ENCODE results near the gene VGLL2.

DNA sequence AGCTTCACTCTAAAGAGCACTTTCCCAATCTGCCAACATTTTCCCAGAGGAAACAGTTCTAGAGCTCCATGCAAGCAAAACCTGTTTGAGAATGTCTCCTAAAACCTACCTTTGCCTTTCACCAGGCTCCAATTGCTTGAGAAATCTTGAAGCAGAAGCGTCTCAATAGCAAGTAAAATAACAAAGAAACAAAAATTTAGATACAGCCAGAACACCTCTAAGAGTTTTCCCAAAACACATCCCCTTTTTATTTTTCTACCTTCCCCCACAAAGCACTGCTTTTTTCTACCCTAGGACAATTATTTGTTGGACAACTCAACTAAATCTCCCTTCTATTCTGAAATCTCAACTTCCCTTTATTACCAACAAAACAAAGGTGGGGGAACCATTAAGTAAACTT is 3.6 kb downstream of the VGLL2 start:
- TF ChIP-seq, protein P1, sequence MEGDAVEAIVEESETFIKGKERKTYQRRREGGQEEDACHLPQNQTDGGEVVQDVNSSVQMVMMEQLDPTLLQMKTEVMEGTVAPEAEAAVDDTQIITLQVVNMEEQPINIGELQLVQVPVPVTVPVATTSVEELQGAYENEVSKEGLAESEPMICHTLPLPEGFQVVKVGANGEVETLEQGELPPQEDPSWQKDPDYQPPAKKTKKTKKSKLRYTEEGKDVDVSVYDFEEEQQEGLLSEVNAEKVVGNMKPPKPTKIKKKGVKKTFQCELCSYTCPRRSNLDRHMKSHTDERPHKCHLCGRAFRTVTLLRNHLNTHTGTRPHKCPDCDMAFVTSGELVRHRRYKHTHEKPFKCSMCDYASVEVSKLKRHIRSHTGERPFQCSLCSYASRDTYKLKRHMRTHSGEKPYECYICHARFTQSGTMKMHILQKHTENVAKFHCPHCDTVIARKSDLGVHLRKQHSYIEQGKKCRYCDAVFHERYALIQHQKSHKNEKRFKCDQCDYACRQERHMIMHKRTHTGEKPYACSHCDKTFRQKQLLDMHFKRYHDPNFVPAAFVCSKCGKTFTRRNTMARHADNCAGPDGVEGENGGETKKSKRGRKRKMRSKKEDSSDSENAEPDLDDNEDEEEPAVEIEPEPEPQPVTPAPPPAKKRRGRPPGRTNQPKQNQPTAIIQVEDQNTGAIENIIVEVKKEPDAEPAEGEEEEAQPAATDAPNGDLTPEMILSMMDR (IDR thresholded peaks at IDR 0.05; ENCODE audit: extremely low read depth in 1 of 2, insufficient read depth in 1 of 2, low read depth in 1 of 2, low read length in 2 of 2), result no peak
- TF ChIP-seq EZH2 (IDR thresholded peaks at IDR 0.05; ENCODE audit: borderline replicate concordance, low read depth, low read length, severe bottlenecking), result no peak
- no peak for TF ChIP-seq JUN (IDR thresholded peaks at IDR 0.05; ENCODE audit: borderline replicate concordance, insufficient read depth, insufficient read length, low read depth)
- no peak for TF ChIP-seq POLR2A (IDR thresholded peaks at IDR 0.05; ENCODE audit: low read depth, low read length)
- no peak for TF ChIP-seq FOS (IDR thresholded peaks at IDR 0.05; ENCODE audit: borderline replicate concordance, insufficient read depth, low read length)
- TF ChIP-seq POLR2AphosphoS5 (IDR thresholded peaks at IDR 0.05; ENCODE audit: insufficient read depth, low read depth, low read length), result no peak
- TF ChIP-seq, protein P2, sequence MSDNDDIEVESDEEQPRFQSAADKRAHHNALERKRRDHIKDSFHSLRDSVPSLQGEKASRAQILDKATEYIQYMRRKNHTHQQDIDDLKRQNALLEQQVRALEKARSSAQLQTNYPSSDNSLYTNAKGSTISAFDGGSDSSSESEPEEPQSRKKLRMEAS (IDR thresholded peaks at IDR 0.05; ENCODE audit: insufficient read depth, insufficient read length), result no peak
- TF ChIP-seq MYC (IDR thresholded peaks at IDR 0.05; ENCODE audit: low read depth, low read length), result no peak
- TF ChIP-seq GATA2 (IDR thresholded peaks at IDR 0.05; ENCODE audit: insufficient read depth, insufficient read length, low read depth, low read length), result no peak
